Tibial artery (tissue), 4 donors: ENCODE results near the gene CALHM3.

Experiments
- DNase-seq, 2 donors: peaks; one replicate each; pipeline ENCODE4 v3.0.0-alpha.2; 2019
- H3K27ac ChIP-seq, 2 donors: fragments of 200-600 bp; sonication (generic) in 1 of 2; 1 replicate in 1 of 2; 2 replicates in 1 of 2; pipeline ENCODE4 v1.5.1; 2018 to 2019; ENCODE audit warnings: mild to moderate bottlenecking in 1 of 2
- H3K27me3 ChIP-seq, 2 donors: fragments of 200-600 bp; sonication (generic) in 1 of 2; one replicate each; pipeline versions ENCODE4 v1.5.1 to v1.6.0; 2016 to 2019
- H3K36me3 ChIP-seq, 3 donors: fragments of 200-600 bp; sonication (generic) in 2 of 3; one replicate each; pipeline ENCODE4 v1.5.1; 2016 to 2019; ENCODE audit warnings: mild to moderate bottlenecking in 2 of 3
- H3K4me1 ChIP-seq, 4 donors: fragments of 200-600 bp; sonication (generic) in 2 of 4; 1 replicate in 3 of 4; 2 replicates in 1 of 4; pipeline ENCODE4 v1.5.1; 2016 to 2019
- H3K4me3 ChIP-seq, 2 donors: fragments of 200-600 bp; sonication (generic) in 1 of 2; 1 replicate in 1 of 2; 2 replicates in 1 of 2; pipeline ENCODE4 v1.5.1; 2018 to 2019; ENCODE audit warnings: mild to moderate bottlenecking in 2 of 2
- H3K9me3 ChIP-seq, 3 donors: fragments of 200-600 bp; sonication (generic) in 1 of 3; one replicate each; pipeline ENCODE4 v1.5.1; 2016 to 2019
- CTCF ChIP-seq, 2 experiments: fragments of 200-600 bp in 1 of 2; fragments of 450-650 bp in 1 of 2; IDR thresholded peaks; one replicate each; pipeline ENCODE4 v1.5.1; 2017 to 2019; ENCODE audit warnings: antibody characterized with exemption in 2 of 2, mild to moderate bottlenecking in 1 of 2, moderate library complexity in 1 of 2
- intact Hi-C: fragments of 100-400 bp; cut with DNase I; formaldehyde crosslinking; loops from one replicate; pipeline ENCODE4 v1.15.0; 2023; ENCODE audit warnings: low total_unique reads

CALHM3 gene

DNA sequence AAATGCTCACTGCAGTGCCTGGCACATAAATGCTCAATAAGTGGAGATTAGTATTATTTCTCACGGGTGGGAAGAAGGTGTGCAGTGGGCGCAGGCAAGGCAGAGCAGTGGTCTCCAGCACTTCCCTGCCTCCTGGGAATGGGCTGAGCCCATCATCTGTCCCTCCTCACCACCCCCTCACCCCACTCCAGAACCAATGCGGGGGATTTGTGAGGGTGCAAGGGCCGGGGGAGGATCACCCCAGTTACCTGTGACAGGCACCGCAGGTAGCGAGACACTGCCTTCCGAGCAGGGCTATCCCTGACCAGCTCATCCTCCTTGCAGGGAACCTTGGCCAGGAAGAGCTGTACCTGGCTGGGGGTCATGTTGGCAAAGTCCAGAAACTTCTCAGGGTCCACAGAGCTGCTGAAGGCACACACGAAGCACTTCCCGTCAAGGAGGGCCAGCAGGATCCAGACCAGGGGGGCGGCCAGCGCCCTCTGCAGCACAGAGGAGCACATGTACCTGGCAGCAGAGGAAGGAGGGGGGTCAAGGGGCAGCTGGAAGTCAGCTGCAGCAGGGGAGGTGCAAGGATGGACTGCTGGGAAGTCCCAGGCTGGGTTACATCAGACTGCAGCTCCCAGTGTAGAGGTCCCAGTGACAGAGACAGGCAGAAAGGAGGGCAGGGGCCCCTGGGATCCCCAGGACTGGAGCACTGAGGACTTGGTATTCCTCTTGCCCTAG, 2.8 kb downstream of the CALHM3 start:
- no peak for TF ChIP-seq CTCF (IDR thresholded peaks at IDR 0.05)
- Histone ChIP-seq H3K27ac (no peak overlapping the region), H3K36me3 (no peaks in the 10 kb centered on the region), H3K9me3 (no peaks in the 10 kb centered on the region), H3K4me1 (peaks cover 0 to 6% (median 0%) of the 10 kb centered on the region in 4 donors), H3K4me3 (no peak overlapping the region), H3K27me3 (peaks cover 0 to 15% of the 10 kb centered on the region in 2 donors)
- intact Hi-C loops = no loop called here
- DNase-seq = no peak

DNA sequence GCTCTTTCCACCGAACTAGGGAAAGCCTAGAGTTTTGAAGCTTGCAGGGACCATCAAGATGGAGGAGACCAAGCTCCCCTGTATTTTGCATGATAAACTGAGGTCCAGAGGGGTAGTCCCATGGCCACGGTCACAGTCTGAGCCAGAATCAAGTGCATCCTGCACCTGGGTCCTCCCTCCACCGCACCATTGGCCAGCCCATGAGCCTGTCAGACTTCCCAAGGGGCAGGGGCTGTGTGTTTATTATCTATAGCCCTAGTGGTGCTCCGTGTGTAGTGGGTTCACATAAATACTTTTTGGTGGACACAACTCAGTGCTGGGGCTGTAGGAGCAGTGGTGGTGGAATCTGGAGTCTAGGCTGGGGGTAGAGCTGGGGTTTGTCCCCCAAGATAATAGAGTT, 3.6 kb downstream of the CALHM3 start:
- no peaks in the 10 kb centered on the region for H3K9me3 ChIP-seq
- H3K27ac ChIP-seq = no peak overlapping the region
- H3K27me3 ChIP-seq = peaks cover 0 to 15% of the 10 kb centered on the region in 2 donors
- H3K4me1 ChIP-seq = peaks cover 0 to 2% (median 0%) of the 10 kb centered on the region in 4 donors
- TF ChIP-seq CTCF (IDR thresholded peaks at IDR 0.05) = no peak
- H3K36me3 ChIP-seq = no peaks in the 10 kb centered on the region
- no peak for DNase-seq
- no peak overlapping the region for H3K4me3 ChIP-seq
- intact Hi-C loops = no loop called here

- Histone ChIP-seq H3K27me3 (peaks cover 0 to 15% of the 10 kb centered on the region in 2 donors), H3K27ac (no peak overlapping the region), H3K4me3 (no peak overlapping the region), H3K36me3 (no peaks in the 10 kb centered on the region), H3K9me3 (no peaks in the 10 kb centered on the region), H3K4me1 (no peaks in the 10 kb centered on the region)
- no peak for TF ChIP-seq CTCF (IDR thresholded peaks at IDR 0.05)
- no peak for DNase-seq
- intact Hi-C loops = no loop called here
Observed at GRCh38 chr10:103474077-103474476, 5.0 kb downstream of the CALHM3 start.

GRCh38 chr10:103473261-103473671, 5.8 kb downstream of the CALHM3 start:
- Histone ChIP-seq H3K4me1 (no peaks in the 10 kb centered on the region), H3K27ac (no peak overlapping the region)

DNA sequence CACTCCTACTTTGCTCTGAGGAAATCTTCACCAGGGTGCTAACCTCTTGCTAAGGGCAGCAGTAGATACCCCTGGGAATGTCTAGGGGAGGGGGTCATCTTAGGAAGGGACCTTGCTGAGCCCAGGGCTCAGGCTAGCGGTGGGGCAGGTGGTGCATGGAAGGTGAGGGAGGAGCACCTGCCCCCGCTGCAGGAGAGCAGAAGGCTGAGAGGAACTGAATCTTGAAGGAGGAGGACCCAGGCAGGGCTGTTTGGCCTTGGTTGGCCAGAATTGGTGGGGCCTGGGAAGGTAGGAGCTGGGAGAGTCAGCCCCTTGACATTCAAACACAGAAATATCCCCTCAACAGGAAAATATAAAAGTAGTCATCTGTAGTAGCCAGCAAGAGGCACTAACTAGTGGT, 7.0 kb downstream of the CALHM3 start:
- no peak for TF ChIP-seq CTCF (IDR thresholded peaks at IDR 0.05)
- Histone ChIP-seq H3K27ac (no peak overlapping the region), H3K4me3 (no peak overlapping the region), H3K4me1 (no peaks in the 10 kb centered on the region), H3K27me3 (peaks cover 0 to 11% of the 10 kb centered on the region in 2 donors), H3K36me3 (no peaks in the 10 kb centered on the region), H3K9me3 (no peaks in the 10 kb centered on the region)
- no peak for DNase-seq
- intact Hi-C loops = no loop called here

More at GRCh38 chr10:103473261-103473671, 5.8 kb downstream of the CALHM3 start:
- no peaks in the 10 kb centered on the region for H3K9me3 ChIP-seq
- DNase-seq = no peak
- intact Hi-C loops = no loop called here
- H3K4me3 ChIP-seq = no peak overlapping the region
- H3K36me3 ChIP-seq = no peaks in the 10 kb centered on the region
- TF ChIP-seq CTCF (IDR thresholded peaks at IDR 0.05) = no peak
- peaks cover 0 to 13% of the 10 kb centered on the region in 2 donors for H3K27me3 ChIP-seq
